Activated CD8-positive, alpha-beta T cell treated with anti-CD3 and anti-CD28 coated beads, Interleukin-2, amount 10 ng/mL, durations not matched to agents 7 days and 5 days (primary cell): ENCODE results near the gene PGGT1B. TPM values are rescaled to one million over a fixed set of nuclear protein-coding genes. Genes with fewer than 3 reads are reported as not detected.

Experiments
- ATAC-seq: fragments of 150-1000 bp; cut with Tn5 transposase; one replicate; pipeline ENCODE4 v1.10.0; 2021; ENCODE audit warnings: moderate library complexity
- CTCF ChIA-PET: fragments of 350-600 bp; sonication (Branson Sonifier 250); formaldehyde crosslinking; loops from one replicate; lab custom pipeline; 2021; ENCODE audit warnings: antibody characterized with exemption; lab: Charles Lee
- POLR2A ChIA-PET: fragments of 350-600 bp; sonication (Branson Sonifier 250); formaldehyde crosslinking; loops from one replicate; lab custom pipeline; 2021; ENCODE audit warnings: antibody characterized with exemption; lab: Charles Lee
- DNase-seq: peaks from one replicate; pipeline ENCODE4 v3.0.0-alpha.2; 2020
- H3K27ac Mint-ChIP-seq: one replicate; pipeline ENCODE4 v1.8.0; 2021; ENCODE audit warnings: mild to moderate bottlenecking, mixed read lengths
- H3K27me3 Mint-ChIP-seq: one replicate; pipeline ENCODE4 v1.8.0; 2021; ENCODE audit warnings: low read depth, mixed read lengths
- H3K36me3 Mint-ChIP-seq: one replicate; pipeline ENCODE4 v1.8.0; 2021; ENCODE audit warnings: low read depth, mixed read lengths
- H3K4me1 Mint-ChIP-seq: one replicate; pipeline ENCODE4 v1.8.0; 2021; ENCODE audit warnings: low read depth, mixed read lengths
- H3K4me3 Mint-ChIP-seq: one replicate; pipeline ENCODE4 v1.8.0; 2021; ENCODE audit warnings: mild to moderate bottlenecking, mixed read lengths
- H3K9me3 Mint-ChIP-seq: one replicate; pipeline ENCODE4 v1.8.0; 2022; ENCODE audit warnings: mixed read lengths; ENCODE audit not compliant: insufficient read depth
- total RNA-seq, 2 experiments: library from RNA; stranded (reverse); gene quantifications; one replicate each; pipeline ENCODE4 v1.2.3, GENCODE V29; 2021

The PGGT1B gene
- total RNA-seq, 2 experiments from 2014 or later, result 26.1 to 28.6 TPM

DNA sequence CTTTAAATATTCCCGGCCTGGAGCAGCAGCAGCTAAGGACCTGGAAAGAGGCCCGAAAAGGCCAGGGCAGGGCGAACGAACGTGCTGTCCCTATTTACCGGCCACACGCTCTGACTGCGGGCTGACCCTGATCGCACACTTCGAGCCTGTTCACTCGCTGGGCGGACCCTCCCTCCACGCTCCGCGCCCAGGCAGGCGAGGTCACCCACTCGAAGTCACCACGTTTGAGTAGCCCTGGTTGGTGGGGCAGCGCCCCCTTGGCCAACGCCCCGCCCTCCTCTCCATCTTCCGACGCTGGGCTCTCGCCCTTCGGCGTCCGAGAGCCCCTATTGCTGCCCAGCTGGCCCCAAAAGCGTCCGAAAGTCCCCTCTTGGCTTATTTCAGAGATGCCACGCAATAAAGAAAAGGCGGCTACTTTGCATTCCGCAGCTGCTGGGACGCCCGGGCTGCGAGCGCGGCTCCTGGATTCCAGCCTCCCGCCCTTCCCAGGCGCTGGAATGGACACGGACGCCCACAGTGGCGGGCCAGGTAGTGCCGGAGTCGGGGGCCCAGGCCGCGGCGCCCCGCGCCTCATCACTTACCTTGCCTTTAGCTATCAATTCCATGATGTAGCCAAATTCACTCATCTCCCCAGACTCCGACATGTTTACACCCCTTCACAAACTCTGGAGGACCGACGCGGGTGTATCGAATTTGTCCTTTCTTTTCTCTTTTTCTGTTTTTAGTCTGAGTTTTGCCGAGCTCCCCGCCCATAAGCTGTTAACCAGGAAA is 83.1 kb downstream of the PGGT1B start:
- CTCF ChIA-PET, result interaction anchor here (1.0 to 1.3 kb wide), 2 partner anchors 19 to 63 kb away, joined by 3 to 4 read pairs; no protein-coding TSS in a partner anchor
- DNase-seq (no peak), ATAC-seq (peak; percentile 46)
- POLR2A ChIA-PET, result no interaction called here
- peaks cover 71% of the 10 kb centered on the region for H3K27me3 Mint-ChIP-seq
- peaks cover 8% of the 10 kb centered on the region for H3K4me1 Mint-ChIP-seq
- H3K9me3 Mint-ChIP-seq, result no peaks in the 10 kb centered on the region
- H3K27ac Mint-ChIP-seq, result no peak overlapping the region
- H3K36me3 Mint-ChIP-seq, result no peaks in the 10 kb centered on the region
- peak overlapping the region; percentile 79 for H3K4me3 Mint-ChIP-seq

DNA sequence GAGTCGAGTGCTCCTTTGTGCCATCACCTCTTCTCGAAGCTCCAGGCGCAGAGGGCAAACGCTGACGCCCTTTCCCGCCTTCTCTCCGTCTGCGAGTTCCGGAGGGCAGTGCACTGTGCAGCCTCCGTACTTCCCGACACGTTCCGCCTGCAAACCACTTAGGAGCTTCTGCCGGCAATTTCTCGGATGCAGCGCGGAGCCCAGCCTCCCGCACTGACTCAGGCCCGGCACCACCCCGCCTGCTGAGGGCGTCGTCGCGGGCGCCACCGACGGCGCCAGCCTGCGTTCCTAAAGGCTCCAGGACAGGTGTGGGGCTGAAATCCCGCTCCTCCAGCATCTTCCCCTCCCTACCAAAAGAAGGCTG is 83.7 kb downstream of the PGGT1B start:
- DNase-seq, result no peak
- no peaks in the 10 kb centered on the region for H3K36me3 Mint-ChIP-seq
- no peaks in the 10 kb centered on the region for H3K9me3 Mint-ChIP-seq
- no peak for ATAC-seq
- ChIA-PET CTCF (interaction anchor here (1.0 to 1.3 kb wide), 2 partner anchors 19 to 63 kb away, joined by 3 to 4 read pairs; no protein-coding TSS in a partner anchor), POLR2A (no interaction called here)
- H3K27me3 Mint-ChIP-seq, result peaks cover 72% of the 10 kb centered on the region
- no peak overlapping the region for H3K27ac Mint-ChIP-seq
- H3K4me3 Mint-ChIP-seq, result no peak overlapping the region
- peaks cover 8% of the 10 kb centered on the region for H3K4me1 Mint-ChIP-seq

GRCh38 chr5:115170929-115171510 is 91.7 kb downstream of the PGGT1B start:
- H3K27me3 Mint-ChIP-seq, result peaks cover 59% of the 10 kb centered on the region
- no peak overlapping the region for H3K27ac Mint-ChIP-seq
- peaks cover 12% of the 10 kb centered on the region for H3K4me1 Mint-ChIP-seq
- H3K36me3 Mint-ChIP-seq, result peaks cover 2% of the 10 kb centered on the region
- ATAC-seq (no peak), DNase-seq (no peak)
- H3K4me3 Mint-ChIP-seq, result peak overlapping the region; percentile 79
- no peaks in the 10 kb centered on the region for H3K9me3 Mint-ChIP-seq
- POLR2A ChIA-PET, result no interaction called here
- CTCF ChIA-PET, result interaction anchor here (0.5 to 1.1 kb wide), 3 partner anchors 16 to 73 kb away, joined by 3 read pairs; no protein-coding TSS in a partner anchor

GRCh38 chr5:115170134-115170928 is 92.3 kb downstream of the PGGT1B start:
- H3K9me3 Mint-ChIP-seq, result no peaks in the 10 kb centered on the region
- H3K36me3 Mint-ChIP-seq, result peaks cover 2% of the 10 kb centered on the region
- no peak overlapping the region for H3K27ac Mint-ChIP-seq
- H3K4me3 Mint-ChIP-seq, result peak overlapping the region; percentile 79
- H3K4me1 Mint-ChIP-seq, result peaks cover 12% of the 10 kb centered on the region
- ATAC-seq, result peak; percentile 73
- POLR2A ChIA-PET, result no interaction called here
- H3K27me3 Mint-ChIP-seq, result peaks cover 59% of the 10 kb centered on the region
- CTCF ChIA-PET, result no interaction called here
- peak; percentile 36 for DNase-seq

DNA sequence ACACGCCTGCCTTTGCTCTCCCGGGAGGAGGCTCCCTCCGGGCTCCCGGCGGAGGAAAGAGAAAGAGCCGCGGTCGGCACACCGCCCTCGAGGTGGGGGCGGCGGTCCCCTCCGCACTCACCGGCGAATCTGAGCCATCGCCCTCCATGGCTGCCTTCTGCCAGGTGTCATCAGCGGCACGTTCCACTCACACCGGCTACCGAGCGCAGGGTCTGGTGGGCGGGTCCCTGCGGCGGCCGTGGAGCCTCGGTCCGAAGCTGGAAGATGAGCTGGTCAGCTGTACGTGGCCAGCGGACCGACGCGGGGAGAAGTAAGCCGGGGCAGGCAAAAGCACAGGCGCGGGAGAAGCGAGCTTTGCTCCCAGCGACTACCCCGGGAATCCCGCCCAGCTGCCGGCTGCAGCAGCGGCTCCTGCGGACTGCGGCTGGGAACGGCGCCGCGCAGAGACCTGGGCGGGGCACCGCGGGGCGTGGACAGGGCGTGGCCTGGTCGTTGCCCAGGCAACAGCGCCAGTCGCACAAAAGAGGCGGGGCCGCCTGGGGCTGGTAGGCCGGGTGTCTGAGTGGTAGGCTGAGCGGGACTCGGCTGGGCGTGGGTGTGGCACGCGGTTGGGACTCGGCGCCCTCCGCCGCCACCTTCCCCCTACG is 93.1 kb downstream of the PGGT1B start, which contains the start of gene TRIM36:
Gene TRIM36 (minus strand): TSS at position 422 of the 647 bp plus-strand sequence. CDS start 274 bp downstream, at position 148.
- peak; percentile 92 for ATAC-seq
- Mint-ChIP-seq H3K27me3 (peaks cover 56% of the 10 kb centered on the region), H3K27ac (no peak within 1 kb of the TSS), H3K36me3 (peaks cover 2% of the 10 kb centered on the region), H3K9me3 (no peaks in the 10 kb centered on the region), H3K4me1 (peaks cover 12% of the 10 kb centered on the region), H3K4me3 (peak within 1 kb of the TSS; percentile 79)
- DNase-seq, result peak; percentile 94
- ChIA-PET POLR2A (no interaction called here), CTCF (no interaction called here)

- ChIA-PET CTCF (no interaction called here), POLR2A (no interaction called here)
- H3K36me3 Mint-ChIP-seq, result peaks cover 2% of the 10 kb centered on the region
- peaks cover 12% of the 10 kb centered on the region for H3K4me1 Mint-ChIP-seq
- peaks cover 54% of the 10 kb centered on the region for H3K27me3 Mint-ChIP-seq
- no peaks in the 10 kb centered on the region for H3K9me3 Mint-ChIP-seq
- H3K27ac Mint-ChIP-seq, result no peak overlapping the region
- ATAC-seq (no peak), DNase-seq (no peak)
- peak overlapping the region; percentile 79 for H3K4me3 Mint-ChIP-seq
Observed at GRCh38 chr5:115168829-115169486, 93.7 kb downstream of the PGGT1B start.

DNA sequence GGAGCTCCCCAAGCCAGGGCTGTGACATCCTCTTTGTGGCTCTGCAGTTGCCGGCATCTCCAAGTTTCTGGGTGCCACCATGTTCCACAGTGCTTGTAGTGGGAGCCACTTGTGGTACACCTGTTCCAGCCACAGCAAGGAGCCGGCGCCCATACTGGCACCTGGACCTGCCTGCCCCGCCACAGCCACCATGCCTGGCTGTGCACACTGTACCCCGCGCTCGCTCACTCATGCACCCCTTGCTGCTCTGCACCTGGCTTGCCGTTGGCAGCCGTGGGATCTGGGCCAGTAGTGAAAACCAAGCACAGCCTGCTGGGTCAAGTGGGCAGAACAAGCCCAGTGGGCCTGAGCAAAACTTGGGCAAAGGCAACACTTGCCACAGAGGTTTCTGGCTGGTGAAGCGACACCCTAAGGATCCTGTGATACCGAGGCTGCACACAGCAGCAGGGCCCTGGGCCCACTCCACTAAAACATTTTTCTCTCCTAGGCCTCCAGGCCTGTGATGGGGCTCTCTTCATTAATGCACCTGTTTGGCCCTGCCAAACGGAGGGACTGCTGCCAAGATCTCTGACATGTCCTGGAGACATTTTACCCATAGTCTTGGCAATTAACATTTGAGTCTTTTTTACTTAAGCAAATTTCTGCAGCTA is 95.8 kb downstream of the PGGT1B start:
- CTCF ChIA-PET, result no interaction called here
- Mint-ChIP-seq H3K27ac (no peak overlapping the region), H3K4me3 (no peak overlapping the region), H3K4me1 (peaks cover 12% of the 10 kb centered on the region), H3K27me3 (peaks cover 45% of the 10 kb centered on the region), H3K36me3 (peaks cover 2% of the 10 kb centered on the region), H3K9me3 (no peaks in the 10 kb centered on the region)
- POLR2A ChIA-PET, result no interaction called here
- DNase-seq (no peak), ATAC-seq (no peak)

GRCh38 chr5:115165790-115166189 is 96.9 kb downstream of the PGGT1B start:
- ChIA-PET CTCF (no interaction called here), POLR2A (no interaction called here)
- DNase-seq (no peak), ATAC-seq (no peak)
- Mint-ChIP-seq H3K27me3 (peaks cover 41% of the 10 kb centered on the region), H3K9me3 (no peaks in the 10 kb centered on the region), H3K36me3 (peaks cover 2% of the 10 kb centered on the region), H3K4me3 (no peak overlapping the region), H3K4me1 (peaks cover 7% of the 10 kb centered on the region), H3K27ac (no peak overlapping the region)

DNA sequence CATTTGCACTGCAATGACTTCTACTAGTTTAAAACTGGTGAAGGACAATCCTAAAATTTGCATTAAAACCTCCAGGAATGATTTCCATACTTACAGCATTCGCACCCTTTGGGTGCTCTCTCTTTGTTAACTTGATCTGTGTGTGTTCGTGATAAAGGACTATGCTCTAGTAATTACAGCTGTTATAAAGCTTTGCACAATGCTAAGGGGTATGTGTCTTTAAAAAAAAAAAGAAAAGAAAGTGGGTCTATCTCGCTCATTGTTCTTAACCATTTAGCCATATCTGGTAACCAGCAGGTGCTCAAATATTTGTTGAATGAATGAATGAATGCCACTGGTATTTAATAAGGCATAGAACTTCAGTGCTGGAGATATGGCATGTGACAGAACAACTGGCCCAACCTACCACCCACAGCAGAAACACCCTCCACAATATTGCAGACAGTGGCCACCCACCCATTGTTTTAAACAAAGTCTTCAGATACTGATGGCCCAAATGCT is 101.7 kb downstream of the PGGT1B start:
- no peaks in the 10 kb centered on the region for H3K36me3 Mint-ChIP-seq
- peaks cover 33% of the 10 kb centered on the region for H3K27me3 Mint-ChIP-seq
- H3K4me1 Mint-ChIP-seq, result no peaks in the 10 kb centered on the region
- DNase-seq (no peak), ATAC-seq (no peak)
- no peak overlapping the region for H3K27ac Mint-ChIP-seq
- ChIA-PET POLR2A (no interaction called here), CTCF (no interaction called here)
- no peak overlapping the region for H3K4me3 Mint-ChIP-seq
- H3K9me3 Mint-ChIP-seq, result no peaks in the 10 kb centered on the region
